ENCODE results near the gene DST.

Gene DST

GRCh38 chr6:56683882-56684281 lies 41.2 kb upstream of the DST start:
- Histone ChIP-seq H3K27ac (ENCODE audit: low read depth, low read length, poor library complexity, severe bottlenecking) (no peak overlapping the region), H2AFZ (ENCODE audit: low read length) (no peak overlapping the region), H3K4me1 (ENCODE audit: insufficient read depth, low read length, severe bottlenecking) (no peaks in the 10 kb centered on the region), H3K9me2 (ENCODE audit: low read depth, low read length) (no peaks in the 10 kb centered on the region), H4K20me1 (ENCODE audit: insufficient read depth, low read length) (no peaks in the 10 kb centered on the region), H3K36me3 (ENCODE audit: insufficient read depth, low read length) (no peaks in the 10 kb centered on the region), H3K4me3 (ENCODE audit: low read depth, low read length, poor library complexity, severe bottlenecking) (no peak overlapping the region), H3K79me2 (ENCODE audit: insufficient read depth, low read length) (no peaks in the 10 kb centered on the region), H3K27me3 (ENCODE audit: insufficient read depth, low read length) (no peaks in the 10 kb centered on the region), H3K9ac (ENCODE audit: low read length) (no peak overlapping the region), H3K9me3 (ENCODE audit: low read length) (no peaks in the 10 kb centered on the region), H3F3A (ENCODE audit: insufficient read depth, low read length) (no peaks in the 10 kb centered on the region), H3K4me2 (ENCODE audit: low read length) (no peak overlapping the region)
- TF ChIP-seq EZH2 (IDR thresholded peaks at IDR 0.05; ENCODE audit: borderline replicate concordance, low read length) (no peak), CTCF (IDR thresholded peaks at IDR 0.05; ENCODE audit: low read length) (no peak)

- H3K9me3 ChIP-seq (ENCODE audit: low read length): no peaks in the 10 kb centered on the region
- no peaks in the 10 kb centered on the region for H3K4me1 ChIP-seq (ENCODE audit: insufficient read depth, low read length, severe bottlenecking)
- H3K27ac ChIP-seq (ENCODE audit: low read depth, low read length, poor library complexity, severe bottlenecking): no peak overlapping the region
- no peak overlapping the region for H2AFZ ChIP-seq (ENCODE audit: low read length)
- no peak overlapping the region for H3K4me2 ChIP-seq (ENCODE audit: low read length)
- H3K79me2 ChIP-seq (ENCODE audit: insufficient read depth, low read length): no peaks in the 10 kb centered on the region
- H3K4me3 ChIP-seq (ENCODE audit: low read depth, low read length, poor library complexity, severe bottlenecking): no peak overlapping the region
- no peaks in the 10 kb centered on the region for H3K27me3 ChIP-seq (ENCODE audit: insufficient read depth, low read length)
- no peaks in the 10 kb centered on the region for H3F3A ChIP-seq (ENCODE audit: insufficient read depth, low read length)
- no peaks in the 10 kb centered on the region for H3K36me3 ChIP-seq (ENCODE audit: insufficient read depth, low read length)
- H3K9me2 ChIP-seq (ENCODE audit: low read depth, low read length): no peaks in the 10 kb centered on the region
- H4K20me1 ChIP-seq (ENCODE audit: insufficient read depth, low read length): no peaks in the 10 kb centered on the region
- TF ChIP-seq CTCF (IDR thresholded peaks at IDR 0.05; ENCODE audit: low read length) (no peak), EZH2 (IDR thresholded peaks at IDR 0.05; ENCODE audit: borderline replicate concordance, low read length) (no peak)
- no peak overlapping the region for H3K9ac ChIP-seq (ENCODE audit: low read length)
Observed at GRCh38 chr6:56682635-56683034, 39.9 kb upstream of the DST start.

GRCh38 chr6:56677559-56677958 lies 34.9 kb upstream of the DST start:
- Histone ChIP-seq H3K9ac (ENCODE audit: low read length) (no peak overlapping the region), H3K4me1 (ENCODE audit: insufficient read depth, low read length, severe bottlenecking) (no peaks in the 10 kb centered on the region), H2AFZ (ENCODE audit: low read length) (no peak overlapping the region), H3K27me3 (ENCODE audit: insufficient read depth, low read length) (no peaks in the 10 kb centered on the region), H3K27ac (ENCODE audit: low read depth, low read length, poor library complexity, severe bottlenecking) (no peak overlapping the region), H3K4me2 (ENCODE audit: low read length) (no peak overlapping the region), H3F3A (ENCODE audit: insufficient read depth, low read length) (no peaks in the 10 kb centered on the region), H3K36me3 (ENCODE audit: insufficient read depth, low read length) (no peaks in the 10 kb centered on the region), H3K79me2 (ENCODE audit: insufficient read depth, low read length) (no peaks in the 10 kb centered on the region), H3K9me3 (ENCODE audit: low read length) (no peaks in the 10 kb centered on the region), H3K9me2 (ENCODE audit: low read depth, low read length) (no peaks in the 10 kb centered on the region), H3K4me3 (ENCODE audit: low read depth, low read length, poor library complexity, severe bottlenecking) (no peak overlapping the region), H4K20me1 (ENCODE audit: insufficient read depth, low read length) (no peaks in the 10 kb centered on the region)
- TF ChIP-seq CTCF (IDR thresholded peaks at IDR 0.05; ENCODE audit: low read length) (no peak), EZH2 (IDR thresholded peaks at IDR 0.05; ENCODE audit: borderline replicate concordance, low read length) (no peak)
